Kasumi-1 (cell line): ENCODE data around the gene KRTAP5-2.
A peak's percentile ranks its signal among the peaks of the same experiment; 100 is the strongest.
"Not testable (repeated sequence)": the region's sequence is repeated elsewhere in the genome, so short reads cannot be mapped to it uniquely, and the experiment has no call there.

Experiments used
- DNase-seq, 2 experiments: peaks; one replicate each; lab custom pipeline; 2025; lab: John Stamatoyannopoulos, UW

KRTAP5-2 gene

DNA sequence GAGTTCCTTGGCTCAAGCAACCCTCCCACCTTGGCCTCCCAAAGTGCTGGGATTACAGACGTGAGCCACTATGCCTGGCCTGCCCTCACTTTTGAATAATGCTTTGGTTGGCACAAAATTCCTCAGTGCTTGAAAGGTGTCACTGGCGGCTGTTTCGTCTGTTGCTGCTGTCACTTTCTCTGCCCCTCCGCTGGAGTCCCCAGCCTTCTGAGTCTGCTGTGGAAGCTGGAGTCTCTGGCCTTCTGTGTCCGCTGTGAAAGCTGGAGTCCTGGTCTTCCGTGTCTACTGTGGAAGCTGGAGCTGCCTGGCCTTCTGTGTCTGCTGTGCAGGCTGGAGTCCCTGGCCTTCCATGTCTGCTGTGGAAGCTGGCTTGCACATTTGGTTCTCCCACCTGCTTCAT, 8.1 kb downstream of the KRTAP5-2 start:
- no peak for DNase-seq

DNA sequence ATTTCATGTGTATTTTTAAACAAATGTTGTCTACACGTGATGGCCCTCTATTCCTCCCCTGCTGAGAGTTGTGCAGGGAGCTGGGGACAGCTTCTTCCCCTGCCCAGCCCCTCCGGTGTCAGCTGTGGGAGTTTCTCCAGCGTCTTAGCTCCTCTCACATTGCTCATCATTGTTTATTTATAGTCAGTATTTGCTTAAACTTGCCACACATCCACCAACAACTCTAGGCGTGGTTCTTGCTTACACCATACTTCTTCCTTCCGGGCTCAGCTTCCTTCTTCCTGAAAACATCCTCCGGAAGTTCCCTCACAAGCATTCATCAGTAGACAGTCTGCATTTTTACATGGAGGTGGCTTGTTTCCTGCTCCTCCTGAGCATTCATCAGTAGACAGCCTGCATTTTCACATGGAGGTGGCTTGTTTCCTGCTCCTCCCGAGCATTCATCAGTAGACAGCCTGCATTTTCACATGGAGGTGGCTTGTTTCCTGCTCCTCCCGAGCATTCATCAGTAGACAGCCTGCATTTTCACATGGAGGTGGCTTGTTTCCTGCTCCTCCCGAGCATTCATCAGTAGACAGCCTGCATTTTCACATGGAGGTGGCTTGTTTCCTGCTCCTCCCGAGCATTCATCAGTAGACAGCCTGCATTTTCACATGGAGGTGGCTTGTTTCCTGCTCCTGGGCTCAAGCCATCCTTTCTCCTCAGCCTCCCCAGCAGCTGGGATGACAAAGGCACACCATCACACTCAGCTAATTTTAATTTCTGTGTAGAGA, 8.7 kb downstream of the KRTAP5-2 start:
- DNase-seq: peak; percentile 21 to 37

DNA sequence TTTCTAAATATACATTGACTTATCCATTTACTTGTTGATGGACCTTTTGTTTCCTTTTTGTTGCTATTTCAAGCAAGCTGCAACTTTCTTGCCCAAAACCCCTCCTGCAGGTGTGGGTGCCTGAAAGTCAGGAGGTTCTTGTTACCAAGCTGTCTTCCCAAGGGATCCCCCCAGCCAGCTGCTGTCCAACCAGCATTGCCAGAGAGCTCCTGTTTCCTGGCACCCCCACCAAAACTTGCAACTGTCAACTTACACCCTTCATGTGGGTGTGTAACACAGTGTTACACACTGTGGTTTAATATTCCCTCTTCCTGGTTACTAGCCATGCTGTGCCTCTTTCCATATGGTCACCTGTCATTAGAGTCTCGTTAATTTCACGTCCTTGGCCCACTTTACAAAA, 11.4 kb downstream of the KRTAP5-2 start:
- DNase-seq: no peak

DNA sequence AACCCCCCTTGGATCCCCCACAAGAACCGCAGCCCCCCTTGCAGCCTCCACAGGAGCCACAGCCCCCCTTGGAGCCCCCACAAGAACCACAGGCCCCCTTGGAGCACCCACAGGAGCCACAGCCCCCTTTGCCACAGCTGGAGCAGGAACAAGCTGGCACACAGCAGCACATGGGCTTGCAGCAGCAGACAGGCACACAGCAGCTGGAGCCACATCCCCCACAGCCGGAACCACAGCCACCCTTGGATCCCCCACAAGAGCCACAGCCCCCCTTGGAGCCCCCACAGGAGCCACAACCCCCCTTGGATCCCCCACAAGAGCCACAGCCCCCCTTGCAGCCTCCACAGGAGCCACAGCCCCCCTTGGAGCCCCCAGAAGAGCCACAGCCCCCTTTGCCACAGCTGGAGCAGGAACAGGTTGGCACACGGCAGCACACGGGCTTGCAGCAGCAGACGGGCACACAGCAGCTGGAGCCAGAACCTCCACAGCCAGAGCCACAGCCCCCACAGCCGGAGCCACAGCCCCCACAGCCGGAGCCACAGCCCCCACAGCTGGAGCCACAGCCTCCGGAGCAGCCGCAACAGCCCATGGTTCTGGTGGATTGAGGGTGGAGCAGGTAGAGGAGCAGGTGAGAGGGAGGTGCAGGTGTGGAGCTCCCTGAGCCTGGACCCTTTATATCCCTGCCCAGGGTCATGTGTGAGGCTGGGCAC, 13.3 kb downstream of the KRTAP5-2 start, which contains the start of gene KRTAP5-1:
Gene KRTAP5-1 (minus strand): TSS at position 623 of the 710 bp plus-strand sequence. CDS start 34 bp downstream, at position 589.
- not testable (repeated sequence) for DNase-seq

DNA sequence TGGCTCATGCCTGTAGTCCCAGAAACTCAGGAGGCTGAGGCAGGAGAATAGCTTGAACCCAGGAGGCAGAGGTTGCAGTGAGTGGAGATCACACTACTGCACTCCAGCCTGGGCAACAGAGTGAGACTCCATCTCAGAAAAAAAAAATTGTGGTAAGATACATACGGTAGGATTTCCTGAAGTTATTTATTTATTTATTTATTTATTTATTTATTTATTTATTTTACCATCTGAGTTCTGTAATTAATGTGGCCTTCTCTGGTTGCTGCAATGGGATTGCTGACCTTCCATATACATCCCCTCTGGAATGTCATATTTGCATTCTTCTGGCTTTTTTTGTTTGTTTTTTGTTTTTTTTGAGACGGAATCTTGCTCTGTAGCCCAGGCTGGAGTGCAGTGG, 15.2 kb downstream of the KRTAP5-2 start:
- DNase-seq: not testable (repeated sequence)

DNA sequence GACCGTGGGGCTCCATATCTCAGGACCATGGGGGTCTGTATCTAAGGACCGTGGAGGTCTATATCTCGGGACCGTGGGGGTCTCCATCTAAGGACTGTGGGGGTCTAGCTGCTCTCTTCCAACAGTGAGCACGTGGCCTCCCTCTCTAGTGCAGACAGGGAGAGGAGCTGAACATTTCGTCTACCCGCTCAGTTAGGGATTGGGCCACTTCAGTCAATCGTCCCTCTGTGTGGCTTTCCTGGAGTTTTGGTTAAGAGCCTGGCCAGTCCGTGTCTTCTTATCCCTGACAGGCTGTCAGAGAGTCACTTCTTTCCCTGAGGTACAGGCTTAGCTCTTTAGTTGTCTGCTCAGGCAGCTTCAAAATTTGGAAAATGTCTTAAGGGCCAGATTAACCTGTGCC, 16.1 kb downstream of the KRTAP5-2 start:
- DNase-seq: no peak

DNA sequence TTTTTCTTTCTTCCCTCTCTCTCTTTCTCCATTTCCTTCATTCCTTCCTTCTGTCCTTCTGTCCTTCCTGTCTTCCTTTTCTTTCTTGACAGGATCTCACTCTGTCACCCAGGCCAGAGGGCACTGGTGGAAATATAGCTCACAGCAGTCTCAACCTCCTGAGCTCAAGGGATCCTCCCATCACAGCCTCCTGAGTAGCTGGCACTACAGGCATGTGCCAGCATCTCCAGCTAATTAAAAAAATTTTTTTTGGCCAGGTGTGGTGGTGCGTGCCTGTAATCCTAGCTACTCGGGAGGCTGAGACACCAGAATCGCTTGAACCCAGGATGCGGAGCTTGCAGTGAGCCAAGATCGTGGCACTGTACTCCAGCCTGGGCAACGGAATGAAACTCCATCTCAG, 21.3 kb downstream of the KRTAP5-2 start:
- DNase-seq: no peak

DNA sequence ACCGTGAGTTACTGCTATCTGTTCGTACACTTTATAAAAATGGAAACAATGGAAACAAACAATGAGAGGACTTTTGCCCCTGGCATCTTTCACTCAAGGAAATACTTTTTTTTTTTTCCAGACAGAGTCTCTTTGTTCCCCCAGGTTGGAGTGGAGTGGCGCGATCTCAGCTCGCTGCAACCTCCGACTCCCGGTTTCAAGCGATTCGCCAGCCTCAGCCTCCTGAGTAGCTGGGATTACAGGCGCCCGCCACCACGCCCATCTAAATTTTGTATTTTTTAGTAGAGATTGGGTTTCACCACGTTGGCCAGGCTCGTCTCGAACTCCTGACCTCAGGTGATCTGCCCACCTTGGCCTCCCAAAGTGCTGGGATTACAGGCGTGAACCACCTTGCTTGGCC, 22.3 kb downstream of the KRTAP5-2 start:
- not testable (repeated sequence) for DNase-seq

DNA sequence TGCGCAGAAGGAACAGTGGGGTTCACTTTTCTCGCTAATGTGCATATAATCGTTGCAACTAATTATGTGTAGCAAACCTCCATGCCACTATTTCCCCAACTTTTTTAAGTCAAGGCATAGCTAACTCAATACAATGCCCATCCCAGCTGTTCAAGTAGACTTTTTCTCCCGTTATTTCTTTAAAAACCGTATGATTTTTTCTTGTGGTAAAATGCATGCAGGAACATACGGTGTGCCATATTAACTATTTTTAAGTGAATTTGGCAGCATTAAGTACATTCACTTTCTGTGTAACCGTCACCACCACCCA, 23.2 kb downstream of the KRTAP5-2 start:
- DNase-seq: peak in 1 of 2 experiments; percentile 59

DNA sequence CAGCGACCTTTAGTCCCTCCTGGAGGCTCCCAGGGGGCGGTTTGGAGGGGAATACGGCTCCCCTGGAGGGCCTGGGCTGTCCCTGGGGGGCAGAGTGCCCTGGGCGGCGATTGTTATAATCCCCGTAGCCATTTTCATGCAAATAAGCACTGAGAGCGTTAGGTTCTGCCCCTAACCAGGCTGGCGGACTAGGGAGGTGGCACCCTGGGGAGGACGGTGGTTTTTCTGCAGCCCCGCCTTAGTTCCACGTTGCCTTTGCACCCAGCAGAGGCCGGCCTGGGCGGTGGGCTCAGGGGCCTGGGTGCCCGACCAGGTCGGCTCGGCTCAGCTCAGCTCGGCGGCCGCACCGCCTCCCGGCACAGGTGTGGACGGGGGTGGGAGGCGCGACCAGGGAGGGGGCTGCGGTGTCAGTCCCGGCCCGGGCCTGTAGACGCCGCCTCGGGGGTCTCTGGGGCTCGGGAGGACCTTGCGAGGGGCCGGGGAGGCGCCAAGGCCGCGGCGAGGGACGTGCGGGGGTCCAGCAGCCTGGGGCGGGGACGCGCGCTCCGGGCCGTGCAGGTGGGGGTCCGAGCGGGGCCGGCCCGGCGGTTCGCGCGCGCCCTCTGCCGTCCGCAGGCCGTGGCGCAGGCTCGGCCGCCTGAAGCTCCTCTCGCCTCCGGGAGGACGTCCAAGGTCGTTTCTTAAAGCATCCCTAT, 23.7 kb downstream of the KRTAP5-2 start:
- DNase-seq: peak; percentile 49 to 59

DNA sequence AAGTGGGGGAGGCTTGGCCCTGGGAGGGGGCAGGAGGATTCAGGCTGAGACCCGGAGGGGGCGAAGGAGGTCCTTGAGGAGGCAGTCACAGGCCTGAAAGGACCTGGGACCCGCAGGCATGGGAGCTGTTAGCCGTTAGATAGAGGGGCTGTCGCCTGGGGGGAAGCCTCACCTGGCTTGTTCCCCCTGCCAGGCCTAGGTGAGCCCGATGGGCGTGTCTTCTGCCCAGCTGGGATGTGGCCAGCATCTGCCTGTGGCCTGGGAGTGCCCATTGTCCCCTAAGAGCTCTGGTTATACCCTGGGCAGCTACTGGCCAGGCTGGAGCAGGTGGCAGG, 24.2 kb downstream of the KRTAP5-2 start:
- no peak for DNase-seq

DNA sequence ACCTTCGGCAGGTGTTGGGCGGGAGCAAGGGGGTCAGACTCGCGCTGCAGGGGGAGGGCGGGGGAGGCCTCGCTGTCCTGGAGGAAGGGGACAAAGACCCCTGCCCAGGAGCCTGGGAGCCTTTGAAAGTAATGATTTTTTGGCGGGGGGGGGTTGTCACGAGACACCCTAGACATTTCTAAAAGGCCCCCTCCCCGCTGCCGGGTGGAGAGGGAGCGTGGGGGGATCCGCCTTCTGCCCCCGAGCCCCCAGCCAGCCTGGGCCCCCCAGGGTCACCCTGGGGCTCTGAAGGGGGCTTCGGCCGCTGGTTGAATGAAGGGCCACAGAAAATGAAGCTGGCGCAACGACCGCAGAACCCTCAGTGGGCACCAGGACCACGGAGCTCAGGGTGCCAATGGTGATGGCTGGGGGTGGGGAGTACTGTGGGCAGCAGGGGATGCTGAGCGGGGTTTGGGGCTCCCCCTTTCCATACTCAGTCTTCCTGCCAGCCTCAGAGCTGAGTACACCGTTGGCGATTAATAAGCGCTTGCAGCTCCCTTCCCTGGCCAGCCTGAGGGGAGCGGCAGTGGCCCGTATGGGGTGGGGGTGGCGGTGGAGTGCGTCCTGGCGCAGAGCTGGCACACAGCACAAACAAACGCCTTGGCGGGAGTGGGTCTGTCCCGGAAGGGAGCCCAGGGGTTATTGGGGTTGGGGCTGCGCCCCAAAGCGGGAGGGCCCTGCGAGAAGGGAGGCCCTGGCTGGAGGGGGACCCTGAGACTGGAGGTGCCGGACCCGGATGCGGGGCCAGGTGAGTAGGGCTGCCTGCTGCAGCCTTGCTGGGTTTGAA, 24.8 kb downstream of the KRTAP5-2 start:
- no peak for DNase-seq

DNA sequence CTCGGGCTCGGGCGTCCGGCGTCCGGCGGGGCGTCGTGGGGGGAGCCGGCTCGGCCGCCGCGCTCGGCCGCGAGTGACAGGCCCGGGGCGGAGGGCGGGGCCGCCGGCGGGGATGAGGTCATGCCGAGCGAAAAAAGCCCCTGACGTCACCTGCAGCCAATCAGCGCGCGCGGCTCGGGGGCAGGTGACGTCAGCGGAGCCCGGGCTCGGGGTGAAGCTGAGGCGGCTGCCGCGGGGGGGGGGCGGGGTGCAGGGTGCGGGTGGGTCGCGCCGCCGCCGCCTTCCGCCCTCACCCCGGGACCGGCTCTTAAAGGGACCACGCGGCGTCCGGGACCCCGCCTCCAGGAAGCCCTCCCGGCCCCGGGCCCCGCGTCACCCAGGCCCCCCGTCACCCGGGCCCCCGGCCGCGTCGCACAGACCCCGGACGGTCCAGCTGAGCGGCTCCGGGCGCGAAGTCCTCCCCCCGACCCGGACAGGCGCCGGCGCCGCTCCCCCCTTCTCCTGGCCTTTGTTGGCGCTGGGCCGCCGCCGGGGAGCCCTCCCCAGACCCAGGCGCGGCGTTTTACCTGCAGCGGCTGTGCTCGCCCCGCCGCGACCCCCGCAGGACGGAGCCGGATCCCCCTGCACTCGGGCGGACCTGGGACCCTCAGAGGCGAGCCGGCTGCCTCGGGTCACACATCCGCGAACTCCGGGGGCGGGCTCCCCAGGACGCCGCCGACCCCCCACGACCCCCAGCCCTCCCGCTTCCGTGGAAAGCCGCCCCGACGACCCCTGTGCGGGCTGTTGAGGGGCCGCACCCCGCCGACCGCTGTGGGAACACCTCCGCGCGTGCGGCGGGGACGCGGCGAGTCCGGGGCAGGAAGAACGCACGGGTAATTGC, 25.7 kb downstream of the KRTAP5-2 start, which contains the start of gene DUSP8:
Gene DUSP8 (minus strand): TSS at position 75 of the 880 bp plus-strand sequence. CDS start 6,445 bp downstream, outside the sequence.
- peak; percentile 55 to 56 for DNase-seq

DNA sequence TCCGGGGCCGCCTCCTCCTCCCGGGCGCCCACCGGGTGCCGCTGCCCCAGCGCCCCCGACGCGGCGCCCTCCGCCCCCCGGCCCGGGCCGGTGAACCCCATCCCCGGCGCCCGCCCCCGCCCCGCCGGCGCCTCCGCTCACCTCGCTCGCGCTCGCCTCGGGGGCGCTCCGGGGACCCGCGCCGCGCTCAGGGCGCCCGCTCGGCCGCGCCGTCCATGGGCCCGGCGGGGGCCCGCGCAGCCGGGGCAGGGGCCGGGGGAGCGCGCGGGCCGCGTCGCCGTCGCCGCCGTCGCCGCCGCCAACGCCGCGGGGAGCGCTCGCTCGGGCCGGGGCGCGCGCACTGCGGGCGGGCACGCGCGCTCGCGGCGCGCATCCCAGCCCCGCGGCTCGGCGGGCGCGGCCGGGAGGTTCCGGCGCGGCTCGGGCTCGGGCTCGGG, 26.3 kb downstream of the KRTAP5-2 start:
- no peak for DNase-seq

DNA sequence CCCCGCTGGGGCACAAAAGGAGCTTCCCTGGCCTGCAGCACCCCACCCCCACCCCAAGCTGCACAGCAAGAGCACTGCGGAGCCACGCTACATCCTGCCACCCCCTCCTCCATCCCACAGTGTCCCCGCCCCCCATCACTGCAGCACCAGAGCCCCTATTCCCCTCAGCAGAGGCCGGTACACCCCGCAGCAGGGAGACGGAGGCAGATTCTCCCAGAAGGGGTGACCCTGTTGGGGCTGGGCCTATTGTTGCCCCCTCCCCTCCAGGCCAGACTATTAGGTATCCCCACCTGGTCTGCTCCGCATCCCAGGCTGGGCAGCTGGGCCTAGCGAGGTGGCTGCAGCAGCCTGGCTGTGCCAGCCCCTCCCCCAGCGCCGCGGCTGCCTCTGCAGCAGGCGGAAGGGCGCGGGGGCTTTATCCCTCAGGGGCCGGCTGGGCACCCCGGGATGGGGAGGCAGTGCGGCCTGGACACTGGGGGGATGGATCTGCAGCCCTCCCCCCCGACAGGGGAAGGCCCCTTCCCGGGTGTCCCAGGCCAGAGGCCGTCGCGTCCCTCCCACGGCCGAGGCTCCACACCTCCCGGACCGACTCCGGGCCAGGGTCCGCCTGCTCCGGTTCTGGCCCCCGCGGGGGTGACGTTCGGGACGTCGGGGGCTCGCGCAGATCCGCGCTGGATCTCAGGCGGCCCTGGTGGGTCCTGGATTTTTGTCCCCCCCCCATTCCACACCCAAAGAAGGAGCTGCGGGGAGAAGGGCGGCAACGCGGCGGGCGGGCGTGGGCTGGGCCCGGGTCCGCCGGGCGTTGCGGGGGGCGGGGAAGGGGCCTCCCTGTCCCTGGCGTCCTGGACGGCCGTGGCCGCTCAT, 27.0 kb downstream of the KRTAP5-2 start:
- DNase-seq: no peak

DNA sequence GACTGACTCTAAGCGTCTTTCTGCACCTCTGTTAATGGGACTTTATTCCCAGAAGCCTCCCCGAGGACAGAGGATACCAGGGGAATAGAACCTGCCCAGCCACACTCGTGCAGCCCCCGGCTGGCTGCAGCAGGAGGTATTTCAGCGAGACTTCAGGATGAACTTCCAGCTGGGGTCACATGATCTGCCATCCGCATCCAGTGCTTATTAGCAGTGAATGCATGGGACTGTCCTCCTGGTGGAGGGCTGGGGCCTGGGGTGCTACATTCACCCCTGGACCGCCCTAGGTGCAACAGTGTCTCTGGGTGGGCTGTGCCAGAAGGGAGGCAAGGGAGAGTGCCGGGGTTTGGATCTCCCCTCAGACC, 27.6 kb downstream of the KRTAP5-2 start:
- DNase-seq: no peak

DNA sequence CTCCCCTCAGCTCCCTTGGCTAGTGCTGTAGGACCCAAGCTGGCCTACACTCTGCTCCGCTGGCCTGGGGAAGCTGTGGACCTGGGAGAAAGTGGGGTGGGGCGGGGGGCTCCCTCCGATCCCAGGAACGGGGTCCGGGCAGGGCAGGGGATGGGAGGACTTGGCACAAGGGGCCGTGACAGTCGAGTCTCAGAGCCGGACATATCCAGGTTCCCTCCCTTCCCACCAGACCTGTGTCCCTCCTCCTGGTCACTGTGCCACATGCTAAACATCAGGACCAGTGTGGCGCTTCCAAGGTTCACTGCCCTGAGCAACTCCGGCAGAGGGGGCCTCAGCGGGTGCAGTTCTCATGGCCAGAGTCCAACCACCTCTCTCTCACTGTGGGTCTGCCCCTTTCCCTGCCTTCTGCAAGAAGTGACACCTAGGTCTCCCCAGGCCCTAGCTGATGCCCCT, 28.1 kb downstream of the KRTAP5-2 start:
- DNase-seq: no peak

DNA sequence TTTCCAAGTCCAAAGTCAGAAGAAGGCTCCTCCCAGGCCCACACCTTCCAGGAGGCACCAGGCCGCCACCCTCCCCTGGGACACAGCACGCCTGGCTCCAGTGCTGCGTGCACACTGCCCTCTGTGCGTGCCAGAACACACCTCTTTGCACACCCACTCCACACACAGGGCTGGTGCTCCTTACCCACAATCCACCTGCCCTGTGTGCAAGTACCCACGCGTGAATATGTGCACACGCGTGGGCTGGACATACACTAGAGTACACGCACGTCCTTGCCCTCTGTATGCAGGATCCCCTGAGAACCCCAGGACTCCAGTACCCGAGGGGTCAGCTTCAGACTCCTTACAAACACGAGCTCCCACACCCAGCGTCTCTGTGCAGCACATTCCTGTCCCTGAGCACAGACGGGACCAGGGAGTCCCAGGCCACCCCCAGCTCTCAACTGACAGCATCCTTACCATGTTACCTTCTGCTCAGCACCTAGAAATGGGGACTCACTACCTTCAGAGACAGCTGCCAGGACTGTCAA, 28.8 kb downstream of the KRTAP5-2 start:
- no peak for DNase-seq

DNA sequence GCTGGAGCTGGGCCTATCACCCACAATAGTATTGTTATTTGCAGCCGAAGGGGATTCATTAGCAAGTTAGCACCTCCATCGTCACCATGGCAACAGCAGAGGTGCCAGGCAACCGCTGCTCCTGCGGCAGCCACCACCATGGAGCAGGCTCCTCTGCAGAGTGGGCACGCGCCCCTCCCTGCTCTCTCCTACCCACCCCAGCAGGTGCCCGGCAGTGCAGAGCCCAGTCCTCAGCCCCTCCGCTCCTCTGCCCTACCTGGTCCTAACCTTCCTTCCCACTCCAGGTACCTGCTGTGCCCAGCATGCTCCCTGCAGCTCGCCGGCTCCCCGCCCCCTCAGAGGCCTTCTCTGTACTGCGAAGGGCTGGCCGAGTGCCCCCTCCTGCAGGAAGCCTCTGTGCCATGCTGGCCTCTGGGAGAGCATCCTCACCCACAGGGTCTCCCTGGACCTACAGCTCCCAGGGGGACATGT, 29.6 kb downstream of the KRTAP5-2 start:
- DNase-seq: no peak

DNA sequence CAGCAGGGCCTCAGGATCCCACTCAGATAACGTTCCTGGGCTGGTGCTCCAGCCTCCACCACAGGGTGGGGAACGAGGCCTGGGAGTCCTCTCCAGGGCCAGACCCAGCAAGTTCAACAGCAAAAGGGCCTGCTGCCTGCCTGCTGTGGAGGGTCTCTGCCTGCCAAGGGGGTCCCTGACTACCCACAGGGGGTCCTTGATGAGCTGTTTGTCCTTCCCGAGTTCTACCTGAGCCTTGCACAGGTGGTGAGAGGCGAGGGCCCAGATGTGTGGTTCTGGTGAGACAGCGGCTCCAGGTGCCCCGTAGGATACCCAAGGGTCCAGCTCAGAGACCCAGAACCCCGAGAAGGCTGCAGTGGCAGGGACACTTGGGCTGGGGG, 30.4 kb downstream of the KRTAP5-2 start:
- DNase-seq: no peak
